ENCODE results near the gene UPF1.

Gene UPF1

DNA sequence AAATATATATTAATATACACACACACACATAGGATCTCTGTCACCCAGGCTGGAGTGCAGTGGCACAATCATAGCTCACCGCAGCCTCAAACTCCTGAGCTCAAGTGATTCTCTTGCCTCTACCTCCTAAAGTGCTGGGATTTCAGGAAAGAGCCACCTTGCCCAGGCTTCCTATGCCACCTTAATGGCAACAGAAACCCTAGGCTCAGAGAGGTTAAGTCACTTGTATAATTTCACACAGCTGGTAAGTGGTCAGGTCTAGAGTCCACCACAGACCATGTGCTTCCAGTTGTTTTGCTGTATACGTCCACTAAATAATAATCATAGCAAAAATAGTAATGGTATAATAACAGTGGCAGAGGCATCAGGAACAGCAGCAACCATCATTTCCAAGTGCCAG is 1.3 kb upstream of the UPF1 start:
- TF ChIP-seq TAF1 (IDR thresholded peaks at IDR 0.05; ENCODE audit: low read depth) (no peak), NFIC (IDR thresholded peaks at IDR 0.05) (no peak), EGR1 (IDR thresholded peaks at IDR 0.05) (no peak), EP300 (IDR thresholded peaks at IDR 0.05; ENCODE audit: borderline replicate concordance) (no peak), YY1 (IDR thresholded peaks at IDR 0.05; ENCODE audit: low read depth) (no peak), RAD21 (IDR thresholded peaks at IDR 0.05; ENCODE audit: low read depth) (no peak), TEAD4 (IDR thresholded peaks at IDR 0.05) (no peak), REST (IDR thresholded peaks at IDR 0.05; ENCODE audit: low read depth) (no peak), CREB1 (IDR thresholded peaks at IDR 0.05; ENCODE audit: low read depth) (no peak), TCF12 (IDR thresholded peaks at IDR 0.05; ENCODE audit: low read depth) (no peak), FOXM1 (IDR thresholded peaks at IDR 0.05; ENCODE audit: borderline replicate concordance, low read depth) (no peak), MAX (IDR thresholded peaks at IDR 0.05) (no peak), CEBPB (IDR thresholded peaks at IDR 0.05) (no peak), ZBTB7A (IDR thresholded peaks at IDR 0.05; ENCODE audit: low read depth) (no peak)
- TF ChIP-seq, protein P1, sequence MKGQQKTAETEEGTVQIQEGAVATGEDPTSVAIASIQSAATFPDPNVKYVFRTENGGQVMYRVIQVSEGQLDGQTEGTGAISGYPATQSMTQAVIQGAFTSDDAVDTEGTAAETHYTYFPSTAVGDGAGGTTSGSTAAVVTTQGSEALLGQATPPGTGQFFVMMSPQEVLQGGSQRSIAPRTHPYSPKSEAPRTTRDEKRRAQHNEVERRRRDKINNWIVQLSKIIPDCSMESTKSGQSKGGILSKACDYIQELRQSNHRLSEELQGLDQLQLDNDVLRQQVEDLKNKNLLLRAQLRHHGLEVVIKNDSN (IDR thresholded peaks at IDR 0.05) = no peak

DNA sequence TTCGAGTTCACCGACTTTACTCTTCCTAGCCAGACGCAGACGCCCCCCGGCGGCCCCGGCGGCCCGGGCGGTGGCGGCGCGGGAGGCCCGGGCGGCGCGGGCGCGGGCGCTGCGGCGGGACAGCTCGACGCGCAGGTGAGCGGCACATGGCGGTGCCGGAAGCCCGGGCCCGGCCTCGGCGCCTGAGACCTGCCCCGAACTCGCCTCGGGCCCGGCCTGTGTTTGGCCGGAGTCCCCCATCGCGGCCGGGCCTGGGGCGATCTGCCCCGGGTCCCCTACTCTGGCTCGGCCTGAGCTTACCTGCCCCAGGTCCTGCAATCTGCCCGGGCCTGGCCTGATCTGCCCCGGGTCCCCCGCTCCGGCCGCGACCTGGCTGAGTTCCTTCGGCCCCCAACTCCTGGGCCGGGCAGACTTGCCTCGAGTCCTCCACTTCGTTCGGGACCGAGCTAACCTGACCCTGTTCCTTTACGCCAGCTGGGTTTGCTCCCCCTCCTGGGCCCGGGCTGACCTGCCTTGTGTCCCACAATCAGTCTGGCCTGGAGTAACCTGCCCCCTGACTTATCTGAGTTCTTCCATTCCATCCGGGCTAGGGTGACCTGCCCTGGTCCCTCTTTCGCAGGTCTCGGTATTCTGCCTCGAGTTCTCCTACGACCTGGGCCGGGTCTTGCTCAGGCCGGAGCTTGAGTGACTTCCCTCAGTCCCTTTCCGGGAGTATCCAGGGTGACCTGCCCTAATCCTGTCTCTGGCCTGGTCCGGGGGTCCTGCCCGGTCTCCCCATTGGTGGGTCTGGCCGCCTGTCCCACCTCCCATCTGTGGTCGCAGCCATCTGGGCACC is 764 bp downstream of the UPF1 start:
- TF ChIP-seq REST (IDR thresholded peaks at IDR 0.05; ENCODE audit: low read depth) = no peak
- TF ChIP-seq CEBPB (IDR thresholded peaks at IDR 0.05) = no peak
- no peak for TF ChIP-seq YY1 (IDR thresholded peaks at IDR 0.05; ENCODE audit: low read depth)
- no peak for TF ChIP-seq FOXM1 (IDR thresholded peaks at IDR 0.05; ENCODE audit: borderline replicate concordance, low read depth)
- no peak for TF ChIP-seq EGR1 (IDR thresholded peaks at IDR 0.05)
- TF ChIP-seq, protein P1 (IDR thresholded peaks at IDR 0.05) = no peak
- no peak for TF ChIP-seq RAD21 (IDR thresholded peaks at IDR 0.05; ENCODE audit: low read depth)
- no peak for TF ChIP-seq CREB1 (IDR thresholded peaks at IDR 0.05; ENCODE audit: low read depth)
- no peak for TF ChIP-seq EP300 (IDR thresholded peaks at IDR 0.05; ENCODE audit: borderline replicate concordance)
- TF ChIP-seq MAX (IDR thresholded peaks at IDR 0.05) = no peak
- no peak for TF ChIP-seq NFIC (IDR thresholded peaks at IDR 0.05)
- TF ChIP-seq TAF1 (IDR thresholded peaks at IDR 0.05; ENCODE audit: low read depth) = no peak
- no peak for TF ChIP-seq TCF12 (IDR thresholded peaks at IDR 0.05; ENCODE audit: low read depth)
- no peak for TF ChIP-seq ZBTB7A (IDR thresholded peaks at IDR 0.05; ENCODE audit: low read depth)
- no peak for TF ChIP-seq TEAD4 (IDR thresholded peaks at IDR 0.05)

DNA sequence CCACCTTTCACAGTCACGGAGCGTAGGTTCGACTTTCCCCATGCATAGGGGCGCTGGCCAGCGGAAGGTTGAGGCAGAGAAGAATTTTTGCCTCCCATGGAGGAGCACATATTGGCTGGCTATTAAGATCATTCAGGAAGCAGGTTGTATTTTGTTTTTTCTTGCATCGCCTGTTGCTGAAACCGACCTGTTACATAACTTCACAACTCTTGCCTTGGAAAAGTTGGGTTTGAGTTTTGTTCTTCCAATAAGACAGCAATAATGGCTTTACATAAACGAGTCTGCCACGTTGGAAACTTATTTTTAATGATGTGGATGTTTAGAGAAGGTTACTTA is 1.4 kb downstream of the UPF1 start:
- TF ChIP-seq NFIC (IDR thresholded peaks at IDR 0.05) (no peak), MAX (IDR thresholded peaks at IDR 0.05) (no peak), EGR1 (IDR thresholded peaks at IDR 0.05) (no peak), YY1 (IDR thresholded peaks at IDR 0.05; ENCODE audit: low read depth) (no peak), REST (IDR thresholded peaks at IDR 0.05; ENCODE audit: low read depth) (no peak), TEAD4 (IDR thresholded peaks at IDR 0.05) (no peak), TAF1 (IDR thresholded peaks at IDR 0.05; ENCODE audit: low read depth) (no peak), CEBPB (IDR thresholded peaks at IDR 0.05) (no peak), EP300 (IDR thresholded peaks at IDR 0.05; ENCODE audit: borderline replicate concordance) (no peak), TCF12 (IDR thresholded peaks at IDR 0.05; ENCODE audit: low read depth) (no peak), RAD21 (IDR thresholded peaks at IDR 0.05; ENCODE audit: low read depth) (no peak), CREB1 (IDR thresholded peaks at IDR 0.05; ENCODE audit: low read depth) (no peak), FOXM1 (IDR thresholded peaks at IDR 0.05; ENCODE audit: borderline replicate concordance, low read depth) (no peak), ZBTB7A (IDR thresholded peaks at IDR 0.05; ENCODE audit: low read depth) (no peak)
- TF ChIP-seq, protein P1 (IDR thresholded peaks at IDR 0.05) = no peak
